H9 (cell line): ENCODE results near the gene FXYD4. TPM values are rescaled to one million over a fixed set of nuclear protein-coding genes. Genes with fewer than 3 reads are reported as not detected.

ENCODE experiments used
- DNase-seq: peaks from one replicate; pipeline ENCODE4 v3.0.0-alpha.2; 2017
- H2AFZ ChIP-seq: one replicate; pipeline ENCODE4 v1.6.1; 2013; ENCODE audit warnings: mild to moderate bottlenecking, low read length, control low read depth, moderate library complexity
- H2AK5ac ChIP-seq: 2 replicates; pipeline ENCODE4 v1.6.1; 2013; ENCODE audit warnings: low read length, control low read depth, mixed read lengths; ENCODE audit not compliant: insufficient read length
- H2BK120ac ChIP-seq: one replicate; pipeline ENCODE4 v1.6.1; 2013; ENCODE audit warnings: low read depth, mild to moderate bottlenecking, low read length, control low read depth, inconsistent platforms; ENCODE audit not compliant: poor library complexity, severe bottlenecking
- H2BK12ac ChIP-seq: 2 replicates; pipeline ENCODE4 v1.6.1; 2013; ENCODE audit warnings: low read length, control low read depth, mixed read lengths, low read depth; ENCODE audit not compliant: insufficient read length
- H2BK15ac ChIP-seq: 2 replicates; pipeline ENCODE4 v1.6.1; 2013; ENCODE audit warnings: low read depth, low read length, control low read depth
- H2BK20ac ChIP-seq: one replicate; pipeline ENCODE4 v1.6.1; 2013; ENCODE audit warnings: low read depth, mild to moderate bottlenecking, low read length, control low read depth, inconsistent platforms; ENCODE audit not compliant: poor library complexity, severe bottlenecking
- H2BK5ac ChIP-seq: 2 replicates; pipeline ENCODE4 v1.6.1; 2013; ENCODE audit warnings: low read length, control low read depth, mixed read lengths; ENCODE audit not compliant: insufficient read length
- H3K14ac ChIP-seq: 2 replicates; pipeline ENCODE4 v1.6.1; 2013; ENCODE audit warnings: low read length, control low read depth; ENCODE audit not compliant: insufficient read depth
- H3K18ac ChIP-seq: 2 replicates; pipeline ENCODE4 v1.6.1; 2013; ENCODE audit warnings: low read depth, mild to moderate bottlenecking, mixed read lengths, low read length, control low read depth; ENCODE audit not compliant: insufficient read length
- H3K23ac ChIP-seq: 2 replicates; pipeline ENCODE4 v1.6.1; 2013; ENCODE audit warnings: low read length, control low read depth, mixed read lengths, low read depth; ENCODE audit not compliant: insufficient read length
- H3K23me2 ChIP-seq: 2 replicates; pipeline ENCODE4 v1.6.1; 2013; ENCODE audit warnings: low read depth, mild to moderate bottlenecking, mixed read lengths, low read length, control low read depth; ENCODE audit not compliant: insufficient read length, poor library complexity, severe bottlenecking
- H3K27ac ChIP-seq: 2 replicates; pipeline ENCODE4 v1.5.1; 2013; ENCODE audit warnings: low read length, control low read depth, mixed read lengths, low read depth; ENCODE audit not compliant: insufficient read length
- H3K27me3 ChIP-seq: 2 replicates; pipeline ENCODE4 v1.6.1; 2013; ENCODE audit warnings: low read length, control low read depth, inconsistent platforms; ENCODE audit not compliant: insufficient read depth
- H3K4ac ChIP-seq: 2 replicates; pipeline ENCODE4 v1.6.1; 2013; ENCODE audit warnings: low read depth, mild to moderate bottlenecking, control low read depth, inconsistent platforms, low read length, moderate library complexity
- H3K4me1 ChIP-seq: 2 replicates; pipeline ENCODE4 v1.6.1; 2013; ENCODE audit warnings: low read length, control low read depth, inconsistent platforms; ENCODE audit not compliant: insufficient read depth
- H3K4me2 ChIP-seq: 2 replicates; pipeline ENCODE4 v1.6.1; 2013; ENCODE audit warnings: low read length, control low read depth, mixed read lengths; ENCODE audit not compliant: insufficient read length, insufficient read depth
- H3K56ac ChIP-seq: 2 replicates; pipeline ENCODE4 v1.6.1; 2013; ENCODE audit warnings: low read depth, mild to moderate bottlenecking, mixed read lengths, low read length, control low read depth; ENCODE audit not compliant: insufficient read length
- H3K79me1 ChIP-seq: 2 replicates; pipeline ENCODE4 v1.6.1; 2013; ENCODE audit warnings: low read depth, mild to moderate bottlenecking, moderate library complexity, low read length, control low read depth, inconsistent platforms; ENCODE audit not compliant: insufficient read depth, poor library complexity, severe bottlenecking
- H3K79me2 ChIP-seq: 2 replicates; pipeline ENCODE4 v1.6.1; 2013; ENCODE audit warnings: low read length, control low read depth, inconsistent platforms; ENCODE audit not compliant: insufficient read depth
- H3K9ac ChIP-seq: 2 replicates; pipeline ENCODE4 v1.6.1; 2013; ENCODE audit warnings: low read length, control low read depth, mixed read lengths; ENCODE audit not compliant: insufficient read length; ENCODE audit errors: extremely low read depth
- H3K9me3 ChIP-seq: one replicate; pipeline ENCODE4 v1.6.1; 2013; ENCODE audit warnings: low read depth, low read length, inconsistent platforms; ENCODE audit not compliant: control insufficient read depth
- H3T11ph ChIP-seq: one replicate; pipeline ENCODE4 v1.6.1; 2013; ENCODE audit warnings: mild to moderate bottlenecking, low read length, control low read depth, inconsistent platforms
- H4K20me1 ChIP-seq: one replicate; pipeline ENCODE4 v1.6.1; 2013; ENCODE audit not compliant: control insufficient read depth, insufficient read length, insufficient read depth
- H4K5ac ChIP-seq: 2 replicates; pipeline ENCODE4 v1.6.1; 2013; ENCODE audit warnings: low read depth, mild to moderate bottlenecking, mixed read lengths, low read length, control low read depth; ENCODE audit not compliant: insufficient read length
- H4K8ac ChIP-seq: replicated peaks from 2 replicates; pipeline ENCODE4 v1.6.1; 2013; ENCODE audit warnings: low read length, control low read depth, mixed read lengths, low read depth; ENCODE audit not compliant: insufficient read length
- H4K91ac ChIP-seq: 2 replicates; pipeline ENCODE4 v1.6.1; 2013; ENCODE audit warnings: low read depth, mild to moderate bottlenecking, moderate library complexity, mixed read lengths, low read length, control low read depth; ENCODE audit not compliant: insufficient read length
- H3K27ac Mint-ChIP-seq, 3 experiments: 2 replicates in 2 of 3; 3 replicates in 1 of 3; pipeline ENCODE4 v1.8.0; 2020 to 2021; ENCODE audit warnings: mixed read lengths in 3 of 3, mild to moderate bottlenecking in 1 of 3, moderate library complexity in 1 of 3
- H3K27me3 Mint-ChIP-seq: 2 replicates; pipeline ENCODE4 v1.8.0; 2021; ENCODE audit warnings: low read depth, mild to moderate bottlenecking, moderate library complexity, mixed read lengths
- H3K36me3 Mint-ChIP-seq, 3 experiments: 2 replicates in 2 of 3; 3 replicates in 1 of 3; pipeline ENCODE4 v1.8.0; 2020 to 2021; ENCODE audit warnings: low read depth in 3 of 3, mixed read lengths in 3 of 3; ENCODE audit not compliant: insufficient read depth in 1 of 3
- H3K4me1 Mint-ChIP-seq, 2 experiments: 2 replicates each; pipeline ENCODE4 v1.8.0; 2020; ENCODE audit warnings: mixed read lengths in 2 of 2
- H3K4me3 Mint-ChIP-seq, 2 experiments: 2 replicates in 1 of 2; 3 replicates in 1 of 2; pipeline ENCODE4 v1.8.0; 2020 to 2021; ENCODE audit warnings: mild to moderate bottlenecking in 2 of 2, mixed read lengths in 2 of 2, moderate library complexity in 1 of 2
- H3K9me3 Mint-ChIP-seq, 2 experiments: 2 replicates in 1 of 2; 3 replicates in 1 of 2; pipeline ENCODE4 v1.8.0; 2020; ENCODE audit warnings: mild to moderate bottlenecking in 2 of 2, mixed read lengths in 2 of 2, moderate library complexity in 1 of 2
- WGBS: extraction: QIAGEN DNeasy Blood & Tissue Kit; methylation state at CpG from one replicate; pipeline ENCODE4 v1.1.7; 2013; ENCODE audit warnings: missing lambda C conversion rate, low lambda C conversion rate, mixed read lengths; ENCODE audit not compliant: insufficient read length; ENCODE audit errors: extremely low coverage; 5-methylcytosine and 5-hydroxymethylcytosine counted together
- total RNA-seq: library from RNA; stranded (reverse); gene quantifications from 2 replicates; pipeline ENCODE4 v1.2.1, GENCODE V29; 2021
- TF ChIP-seq, protein P1 (sequence below): fragments of 200-600 bp; sonication (generic); conservative IDR thresholded peaks from 3 replicates; pipeline ENCODE4 v1.8.0; 2021; ENCODE audit warnings: antibody characterized with exemption, mild to moderate bottlenecking

FXYD4 gene
- total RNA-seq, 1 experiment from 2014 or later: not detected

GRCh38 chr10:43350686-43351085 lies 20.8 kb upstream of the FXYD4 start:
- Histone ChIP-seq H3K56ac (no peak overlapping the region), H2BK120ac (no peak overlapping the region), H3K4me1 (peaks cover 2% of the 10 kb centered on the region; the same call in 1 of the 2 replicates), H3K23ac (no peak overlapping the region), H3K27ac (no peak overlapping the region), H3K9me3 (no peaks in the 10 kb centered on the region), H4K8ac (no peak overlapping the region), H3K9ac (no peak overlapping the region), H2BK20ac (no peak overlapping the region), H4K5ac (no peak overlapping the region), H3K14ac (no peak overlapping the region), H2BK15ac (no peak overlapping the region), H3K27me3 (no peaks in the 10 kb centered on the region), H4K91ac (no peak overlapping the region), H3K4me2 (no peak overlapping the region), H3K23me2 (no peaks in the 10 kb centered on the region), H3K79me1 (no peaks in the 10 kb centered on the region), H3K79me2 (no peaks in the 10 kb centered on the region), H2AFZ (no peak overlapping the region), H3K18ac (no peak overlapping the region), H2BK5ac (no peak overlapping the region), H3K4ac (no peak overlapping the region), H4K20me1 (no peaks in the 10 kb centered on the region), H2BK12ac (no peak overlapping the region), H2AK5ac (no peak overlapping the region), H3T11ph (no peak overlapping the region)
- no peak overlapping the region for H3K4me3 Mint-ChIP-seq
- no peaks in the 10 kb centered on the region for H3K27me3 Mint-ChIP-seq
- TF ChIP-seq, protein P1, sequence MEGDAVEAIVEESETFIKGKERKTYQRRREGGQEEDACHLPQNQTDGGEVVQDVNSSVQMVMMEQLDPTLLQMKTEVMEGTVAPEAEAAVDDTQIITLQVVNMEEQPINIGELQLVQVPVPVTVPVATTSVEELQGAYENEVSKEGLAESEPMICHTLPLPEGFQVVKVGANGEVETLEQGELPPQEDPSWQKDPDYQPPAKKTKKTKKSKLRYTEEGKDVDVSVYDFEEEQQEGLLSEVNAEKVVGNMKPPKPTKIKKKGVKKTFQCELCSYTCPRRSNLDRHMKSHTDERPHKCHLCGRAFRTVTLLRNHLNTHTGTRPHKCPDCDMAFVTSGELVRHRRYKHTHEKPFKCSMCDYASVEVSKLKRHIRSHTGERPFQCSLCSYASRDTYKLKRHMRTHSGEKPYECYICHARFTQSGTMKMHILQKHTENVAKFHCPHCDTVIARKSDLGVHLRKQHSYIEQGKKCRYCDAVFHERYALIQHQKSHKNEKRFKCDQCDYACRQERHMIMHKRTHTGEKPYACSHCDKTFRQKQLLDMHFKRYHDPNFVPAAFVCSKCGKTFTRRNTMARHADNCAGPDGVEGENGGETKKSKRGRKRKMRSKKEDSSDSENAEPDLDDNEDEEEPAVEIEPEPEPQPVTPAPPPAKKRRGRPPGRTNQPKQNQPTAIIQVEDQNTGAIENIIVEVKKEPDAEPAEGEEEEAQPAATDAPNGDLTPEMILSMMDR: no peak
- WGBS: no CpG with 5 or more reads among the region's 34 CpGs
- H3K27ac Mint-ChIP-seq: no peak overlapping the region
- peaks cover 33 to 36% of the 10 kb centered on the region in 2 experiments for H3K4me1 Mint-ChIP-seq
- no peaks in the 10 kb centered on the region for H3K9me3 Mint-ChIP-seq
- no peak for DNase-seq
- H3K36me3 Mint-ChIP-seq: no peaks in the 10 kb centered on the region
